HG02763 (cell line): Measurements from ENCODE around the gene ARMC7.

ENCODE experiments used
- ATAC-seq: cut with Tn5 transposase; IDR thresholded peaks from one replicate; pipeline ENCODE4 v1.9.1; 2021; ENCODE audit warnings: mild to moderate bottlenecking, moderate library complexity; ENCODE audit not compliant: unreplicated experiment

The ARMC7 gene

GRCh38 chr17:75077496-75078283 lies 32.1 kb upstream of the ARMC7 start:
- ATAC-seq = no peak

DNA sequence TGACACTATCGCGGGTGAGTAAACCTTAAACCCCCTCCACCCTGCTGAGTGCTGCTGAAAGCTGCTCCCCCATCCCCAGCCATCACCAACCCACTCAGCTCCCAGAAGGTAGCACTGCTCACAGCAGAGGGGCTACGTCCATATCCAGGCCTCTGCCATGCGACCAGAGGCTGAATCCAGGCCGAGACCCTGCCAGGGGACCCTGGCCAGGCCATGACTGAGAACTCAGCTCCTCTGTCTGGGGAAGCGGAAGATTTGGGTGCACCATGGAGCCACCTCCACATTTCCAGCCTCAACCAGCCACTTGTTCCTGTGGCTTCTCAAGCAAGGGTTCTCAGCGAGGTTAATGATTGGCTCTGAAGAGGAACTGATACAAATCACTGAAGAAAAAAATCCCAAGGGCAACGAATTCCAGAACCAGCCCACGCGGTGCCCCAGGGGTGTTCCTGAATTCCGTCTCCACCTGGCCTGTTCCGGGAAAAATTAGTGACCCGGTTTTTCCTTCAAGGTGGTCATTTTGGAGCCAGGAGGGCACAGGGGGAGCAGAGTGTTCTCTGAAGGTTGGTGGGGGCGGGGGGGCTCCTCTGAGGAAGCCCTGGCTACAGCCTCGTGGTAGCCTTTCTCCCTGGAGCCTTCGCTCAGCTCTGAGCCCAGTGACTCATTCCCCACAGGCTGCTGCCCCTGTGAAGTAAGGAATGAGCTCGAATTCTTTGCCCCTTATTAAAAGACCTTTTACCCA lies 31.3 kb upstream of the ARMC7 start:
- ATAC-seq = no peak

DNA sequence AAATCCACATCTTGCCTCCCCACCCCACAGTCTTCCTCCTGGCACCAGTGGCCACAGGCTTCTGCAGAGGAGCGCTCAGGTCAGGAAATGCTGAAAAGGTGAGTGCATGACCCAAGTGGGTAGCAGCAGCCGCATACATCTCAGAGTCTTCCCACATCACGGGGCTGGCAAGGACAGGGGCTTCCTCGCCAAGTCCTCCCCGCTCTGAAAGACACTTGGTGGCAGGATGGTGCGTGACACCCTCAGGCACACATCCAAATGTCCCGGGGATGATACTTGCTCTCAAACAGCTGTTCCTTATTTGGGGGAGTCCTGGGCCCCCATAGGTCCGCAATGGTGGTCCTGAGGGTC lies 30.8 kb upstream of the ARMC7 start:
- no peak for ATAC-seq

DNA sequence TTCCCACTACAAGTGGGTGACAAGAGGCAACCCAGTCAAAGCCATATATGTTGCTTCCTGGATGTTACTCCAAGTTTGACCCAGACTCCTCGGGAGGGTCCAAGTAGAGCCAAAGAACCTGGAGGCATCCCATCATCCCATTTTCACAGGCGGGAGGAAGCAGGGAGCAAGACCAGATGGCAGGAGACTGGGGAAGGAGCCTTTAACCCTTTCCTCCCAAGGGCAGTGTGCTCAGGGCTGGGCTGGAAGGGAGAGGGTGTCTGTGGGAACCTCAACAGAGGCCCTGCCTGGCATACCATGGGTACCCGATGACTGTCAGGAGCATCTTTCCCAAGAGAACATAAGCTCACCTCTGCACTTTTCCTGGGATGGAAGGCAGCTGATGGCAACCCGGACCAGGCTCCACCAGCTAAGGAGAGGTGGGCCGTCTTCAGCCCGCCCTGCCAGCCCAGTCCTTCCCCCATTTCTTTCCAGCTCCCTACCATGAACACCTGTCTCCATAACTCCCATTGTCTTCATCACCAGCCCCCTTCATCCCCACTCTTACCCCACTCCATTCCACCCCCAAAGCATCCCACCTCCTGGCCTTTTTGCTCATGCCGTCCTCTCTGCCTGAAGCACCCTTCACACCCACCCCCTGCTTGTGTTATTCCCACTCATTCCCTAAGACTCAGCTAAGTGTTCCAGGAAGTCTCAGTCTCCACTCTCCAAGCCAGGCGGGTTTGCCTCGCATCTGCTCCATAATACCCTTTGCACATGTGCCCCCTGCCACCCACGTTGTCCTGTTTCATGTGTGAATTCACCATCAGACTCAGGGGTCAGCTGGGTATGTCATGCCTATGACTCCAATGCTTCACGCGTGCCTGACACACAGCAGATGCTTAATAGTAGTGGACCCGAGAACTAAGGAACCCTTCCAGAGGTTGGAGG lies 27.9 kb upstream of the ARMC7 start:
- ATAC-seq = no peak

DNA sequence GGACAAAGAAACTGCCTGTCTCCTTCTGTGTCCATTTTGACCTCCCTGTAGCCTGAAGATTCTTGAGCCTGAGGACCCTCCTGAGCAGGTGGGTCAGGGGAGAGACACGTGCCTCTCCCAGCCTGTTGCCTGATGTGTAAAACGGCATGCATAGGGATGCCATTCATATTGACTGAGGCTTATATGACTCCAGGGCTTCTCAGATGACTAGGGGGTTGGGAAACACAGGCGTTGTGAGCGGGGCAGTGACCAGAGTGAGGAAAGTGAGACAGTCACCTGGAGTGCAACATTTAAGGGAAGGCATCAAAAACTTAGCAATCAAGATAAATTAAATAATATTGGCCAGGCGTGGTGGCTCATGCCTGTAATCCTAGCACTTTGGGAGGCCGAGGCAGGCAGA lies 27.1 kb upstream of the ARMC7 start:
- no peak for ATAC-seq

- ATAC-seq = no peak
These were observed 25.6 kb upstream of the ARMC7 start for GRCh38 chr17:75084039-75084660.

GRCh38 chr17:75086496-75087181 lies 23.1 kb upstream of the ARMC7 start:
- no peak for ATAC-seq

DNA sequence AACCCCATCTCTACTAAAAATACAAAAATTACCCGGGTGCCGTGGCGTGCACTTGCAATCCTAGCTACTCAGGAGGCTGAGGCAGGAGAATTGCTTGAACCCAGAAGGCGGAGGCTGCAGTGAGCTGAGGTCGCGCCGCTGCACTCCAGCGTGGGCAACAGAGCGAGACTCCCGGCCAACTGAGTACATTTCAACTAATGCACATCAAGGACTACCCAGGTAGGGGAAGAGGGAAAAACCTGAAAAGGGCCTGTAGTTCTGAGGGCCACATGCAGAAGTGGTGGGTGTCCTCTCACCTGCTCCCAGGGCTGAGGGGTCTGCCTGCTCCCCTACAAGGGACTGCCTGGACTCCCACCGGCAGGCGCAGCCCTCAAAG lies 22.6 kb upstream of the ARMC7 start:
- ATAC-seq = no peak

DNA sequence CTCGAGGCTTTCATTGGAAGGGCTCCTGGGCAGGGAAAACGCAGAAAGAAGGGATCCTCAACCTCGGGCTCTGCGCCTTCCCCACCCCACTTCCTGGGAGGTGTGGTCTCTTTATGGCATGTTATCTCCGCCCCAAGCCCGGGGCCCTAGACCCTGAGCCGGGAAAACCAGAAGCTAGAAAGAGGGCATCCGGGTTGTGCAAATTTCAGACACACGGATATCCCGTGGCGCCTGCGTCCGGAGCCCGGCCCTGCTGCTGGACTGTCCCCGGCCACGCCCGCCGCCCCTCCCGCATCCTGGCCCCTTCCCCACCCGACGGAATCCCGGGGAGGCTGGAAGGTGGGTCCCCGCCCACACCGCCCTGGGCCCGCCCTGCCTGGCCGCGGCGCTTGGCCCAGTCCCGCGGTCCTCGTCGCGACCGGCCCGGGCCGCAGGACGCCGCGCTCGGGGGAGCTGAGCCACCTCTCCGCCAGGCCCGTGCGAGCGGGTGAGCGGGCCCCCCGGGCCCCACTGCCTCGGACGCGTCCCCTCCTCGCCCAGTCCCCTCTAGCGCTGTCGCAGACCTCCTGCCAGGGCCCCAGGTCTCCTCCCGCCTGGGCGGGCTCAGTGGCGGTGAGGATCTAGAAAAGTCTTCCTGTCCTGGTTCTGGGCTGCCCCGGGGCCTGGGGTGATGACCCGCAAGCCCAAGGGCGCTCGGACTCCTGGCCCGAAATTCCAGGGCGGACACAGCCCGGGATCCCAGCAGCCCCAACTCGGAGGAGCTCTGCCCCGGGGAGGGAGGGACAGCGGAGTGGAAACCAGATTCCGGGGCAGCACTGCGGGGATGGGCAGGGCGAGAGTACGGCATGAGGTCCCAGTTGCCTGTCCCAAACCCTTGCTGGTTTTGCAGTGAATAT lies 22.0 kb upstream of the ARMC7 start, which contains the start of gene SLC16A5:
Gene SLC16A5 (plus strand): TSS at position 397 of the 896 bp plus-strand sequence. CDS start 5,683 bp downstream, outside the sequence.
- peak; percentile 55 for ATAC-seq

- no peak for ATAC-seq
These were observed 21.0 kb upstream of the ARMC7 start for GRCh38 chr17:75088465-75089417.

DNA sequence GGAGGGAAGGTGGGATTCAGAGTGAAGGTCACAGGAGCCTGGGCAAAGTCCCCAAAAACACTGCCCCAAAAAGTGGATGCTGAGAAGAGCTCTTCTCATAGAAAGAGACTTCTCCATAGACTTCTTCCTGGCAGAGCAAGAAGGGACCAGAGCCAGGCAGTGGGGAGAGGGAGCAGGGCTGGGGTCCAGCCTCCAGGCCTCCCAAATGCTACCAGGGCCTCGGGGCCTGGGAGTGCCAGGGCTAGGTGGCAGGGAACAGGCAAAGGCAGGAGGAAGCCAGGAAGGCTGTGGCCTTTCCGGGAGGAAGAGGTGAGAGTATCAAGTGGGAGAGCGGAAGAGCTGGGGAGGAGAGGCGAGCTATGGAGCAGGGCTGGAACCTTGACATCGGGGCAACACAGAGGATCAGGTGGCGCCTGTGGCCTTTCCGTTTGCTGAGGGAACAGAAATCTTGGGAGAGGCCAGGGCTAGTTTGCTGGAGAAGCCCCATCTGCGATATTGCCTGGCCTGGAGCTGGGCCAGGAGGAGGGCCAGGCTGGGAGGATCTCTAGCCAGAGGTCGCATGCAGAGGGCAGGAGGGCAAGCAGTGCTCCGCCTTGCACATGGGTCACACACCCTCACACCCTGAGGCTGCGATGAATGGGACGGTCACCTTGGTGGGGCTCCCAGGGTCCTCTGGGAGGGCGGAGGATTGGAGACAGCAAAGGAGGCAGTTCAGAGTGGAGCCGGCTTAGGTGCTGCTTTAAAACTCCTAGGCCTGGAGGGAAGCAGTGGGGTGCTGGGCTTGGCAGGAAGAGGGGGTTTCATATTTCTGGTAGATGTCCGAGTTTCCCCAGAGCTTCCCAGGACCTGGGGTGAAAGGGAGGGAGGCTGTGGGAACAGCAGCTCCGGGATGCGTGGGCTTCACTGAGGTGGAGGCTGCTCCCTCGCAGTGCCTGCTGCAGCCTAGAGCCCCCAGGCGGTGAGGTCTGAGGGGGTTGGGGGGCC lies 18.6 kb upstream of the ARMC7 start:
- no peak for ATAC-seq

DNA sequence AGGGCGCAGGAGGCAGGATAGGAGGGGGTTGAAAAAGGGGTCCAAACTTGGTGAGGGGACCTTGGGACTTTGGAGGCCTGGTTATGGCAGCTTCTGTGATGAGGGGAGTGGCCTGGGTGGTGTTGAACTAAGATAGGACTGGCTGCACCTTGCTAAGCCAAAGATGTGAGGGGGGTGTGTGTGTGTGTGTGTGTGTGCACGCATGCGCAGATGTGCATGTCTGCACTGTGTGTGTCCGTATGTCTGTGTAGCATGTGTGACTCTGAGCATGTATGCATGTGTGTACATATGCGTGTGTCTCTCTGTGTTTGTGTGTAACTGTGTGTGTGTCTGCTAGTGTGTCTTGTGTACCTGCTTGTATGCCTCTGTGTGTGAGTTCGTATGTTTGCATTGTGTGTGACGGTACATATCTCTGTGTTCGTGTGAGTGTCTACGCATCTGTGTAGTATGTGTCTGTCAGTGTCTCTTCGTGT lies 17.9 kb upstream of the ARMC7 start:
- no peak for ATAC-seq

DNA sequence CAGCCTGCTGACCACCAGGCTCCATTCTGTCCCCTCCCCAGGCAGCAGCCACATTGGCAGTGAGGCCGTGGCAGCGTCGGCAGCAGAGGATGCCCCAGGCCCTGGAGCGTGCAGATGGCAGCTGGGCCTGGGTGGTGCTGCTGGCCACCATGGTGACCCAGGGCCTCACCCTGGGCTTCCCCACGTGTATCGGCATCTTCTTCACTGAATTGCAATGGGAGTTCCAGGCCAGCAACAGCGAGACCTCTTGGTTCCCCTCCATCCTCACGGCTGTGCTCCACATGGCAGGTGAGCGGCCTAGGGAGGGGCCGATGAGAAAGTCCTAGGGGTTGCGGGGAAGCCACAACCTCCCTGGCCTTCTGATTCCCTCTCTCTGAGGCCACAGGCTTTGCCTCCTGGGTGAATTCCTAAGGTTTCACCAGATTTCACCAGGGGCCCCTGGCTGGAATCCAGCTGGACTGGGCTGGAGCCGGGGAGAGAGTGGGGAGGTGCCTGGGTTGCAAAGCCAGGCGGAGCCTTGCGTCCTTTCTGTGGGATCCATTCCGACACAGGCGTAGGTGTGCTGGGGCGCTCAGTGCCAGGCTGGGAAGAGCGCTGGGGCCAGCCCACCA lies 16.1 kb upstream of the ARMC7 start:
- no peak for ATAC-seq

- ATAC-seq = no peak
These were observed 14.8 kb upstream of the ARMC7 start for GRCh38 chr17:75094871-75095399.

DNA sequence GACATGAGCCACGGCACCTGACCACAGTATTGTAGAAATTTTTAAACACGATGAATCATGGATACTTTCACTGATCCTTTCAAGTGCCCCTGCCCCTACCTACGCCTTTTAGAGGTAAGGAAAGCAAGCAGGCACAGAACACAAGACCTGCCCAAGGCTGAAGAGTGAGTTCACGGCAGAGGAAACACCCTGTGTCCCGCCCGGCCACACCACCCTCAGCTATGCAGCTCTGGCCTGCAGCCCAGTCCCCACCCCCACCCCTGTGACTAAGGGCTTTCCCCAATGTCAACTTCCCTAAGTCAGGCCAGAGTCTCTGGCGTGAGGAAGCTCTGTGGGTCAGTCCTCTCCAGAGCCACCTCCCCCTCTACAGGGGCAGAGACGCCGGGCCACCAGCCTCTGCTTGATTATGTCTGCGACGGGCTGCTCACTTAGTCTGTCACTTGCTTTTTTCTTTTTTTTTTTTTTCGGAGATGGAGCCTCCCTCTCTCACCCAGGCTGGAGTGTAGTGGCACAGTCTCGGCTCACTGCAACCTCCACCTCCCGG lies 13.6 kb upstream of the ARMC7 start:
- ATAC-seq = no peak

DNA sequence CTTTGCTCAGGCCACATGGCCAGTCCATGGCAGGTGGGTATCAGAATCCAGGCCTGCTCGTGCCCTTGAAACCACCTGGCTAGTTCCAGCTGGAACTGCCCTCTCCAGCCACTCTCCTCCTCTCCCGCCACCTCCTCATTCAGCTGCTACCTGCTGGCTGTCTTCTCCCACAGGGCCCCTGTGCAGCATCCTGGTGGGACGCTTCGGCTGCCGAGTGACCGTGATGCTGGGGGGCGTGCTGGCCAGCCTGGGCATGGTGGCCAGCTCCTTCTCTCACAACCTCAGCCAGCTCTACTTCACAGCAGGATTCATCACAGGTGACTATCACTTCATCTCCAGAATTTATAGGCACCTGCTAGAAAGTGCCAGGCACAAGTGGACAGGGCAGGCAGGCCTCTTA lies 11.9 kb upstream of the ARMC7 start:
- ATAC-seq = no peak
